H9 (cell line): ENCODE data around the gene RBFOX1. TPM values are rescaled to one million over a fixed set of nuclear protein-coding genes. Genes with fewer than 3 reads are reported as not detected.

ENCODE experiments used
- DNase-seq: peaks from one replicate; pipeline ENCODE4 v3.0.0-alpha.2; 2017
- H2AFZ ChIP-seq: one replicate; pipeline ENCODE4 v1.6.1; 2013; ENCODE audit warnings: mild to moderate bottlenecking, low read length, control low read depth, moderate library complexity
- H2AK5ac ChIP-seq: 2 replicates; pipeline ENCODE4 v1.6.1; 2013; ENCODE audit warnings: low read length, control low read depth, mixed read lengths; ENCODE audit not compliant: insufficient read length
- H2BK120ac ChIP-seq: one replicate; pipeline ENCODE4 v1.6.1; 2013; ENCODE audit warnings: low read depth, mild to moderate bottlenecking, low read length, control low read depth, inconsistent platforms; ENCODE audit not compliant: poor library complexity, severe bottlenecking
- H2BK12ac ChIP-seq: 2 replicates; pipeline ENCODE4 v1.6.1; 2013; ENCODE audit warnings: low read length, control low read depth, mixed read lengths, low read depth; ENCODE audit not compliant: insufficient read length
- H2BK15ac ChIP-seq: 2 replicates; pipeline ENCODE4 v1.6.1; 2013; ENCODE audit warnings: low read depth, low read length, control low read depth
- H2BK20ac ChIP-seq: one replicate; pipeline ENCODE4 v1.6.1; 2013; ENCODE audit warnings: low read depth, mild to moderate bottlenecking, low read length, control low read depth, inconsistent platforms; ENCODE audit not compliant: poor library complexity, severe bottlenecking
- H2BK5ac ChIP-seq: 2 replicates; pipeline ENCODE4 v1.6.1; 2013; ENCODE audit warnings: low read length, control low read depth, mixed read lengths; ENCODE audit not compliant: insufficient read length
- H3K14ac ChIP-seq: 2 replicates; pipeline ENCODE4 v1.6.1; 2013; ENCODE audit warnings: low read length, control low read depth; ENCODE audit not compliant: insufficient read depth
- H3K18ac ChIP-seq: 2 replicates; pipeline ENCODE4 v1.6.1; 2013; ENCODE audit warnings: low read depth, mild to moderate bottlenecking, mixed read lengths, low read length, control low read depth; ENCODE audit not compliant: insufficient read length
- H3K23ac ChIP-seq: 2 replicates; pipeline ENCODE4 v1.6.1; 2013; ENCODE audit warnings: low read length, control low read depth, mixed read lengths, low read depth; ENCODE audit not compliant: insufficient read length
- H3K23me2 ChIP-seq: 2 replicates; pipeline ENCODE4 v1.6.1; 2013; ENCODE audit warnings: low read depth, mild to moderate bottlenecking, mixed read lengths, low read length, control low read depth; ENCODE audit not compliant: insufficient read length, poor library complexity, severe bottlenecking
- H3K27ac ChIP-seq: 2 replicates; pipeline ENCODE4 v1.5.1; 2013; ENCODE audit warnings: low read length, control low read depth, mixed read lengths, low read depth; ENCODE audit not compliant: insufficient read length
- H3K27me3 ChIP-seq: 2 replicates; pipeline ENCODE4 v1.6.1; 2013; ENCODE audit warnings: low read length, control low read depth, inconsistent platforms; ENCODE audit not compliant: insufficient read depth
- H3K4ac ChIP-seq: 2 replicates; pipeline ENCODE4 v1.6.1; 2013; ENCODE audit warnings: low read depth, mild to moderate bottlenecking, control low read depth, inconsistent platforms, low read length, moderate library complexity
- H3K4me1 ChIP-seq: 2 replicates; pipeline ENCODE4 v1.6.1; 2013; ENCODE audit warnings: low read length, control low read depth, inconsistent platforms; ENCODE audit not compliant: insufficient read depth
- H3K4me2 ChIP-seq: 2 replicates; pipeline ENCODE4 v1.6.1; 2013; ENCODE audit warnings: low read length, control low read depth, mixed read lengths; ENCODE audit not compliant: insufficient read length, insufficient read depth
- H3K56ac ChIP-seq: 2 replicates; pipeline ENCODE4 v1.6.1; 2013; ENCODE audit warnings: low read depth, mild to moderate bottlenecking, mixed read lengths, low read length, control low read depth; ENCODE audit not compliant: insufficient read length
- H3K79me1 ChIP-seq: 2 replicates; pipeline ENCODE4 v1.6.1; 2013; ENCODE audit warnings: low read depth, mild to moderate bottlenecking, moderate library complexity, low read length, control low read depth, inconsistent platforms; ENCODE audit not compliant: insufficient read depth, poor library complexity, severe bottlenecking
- H3K79me2 ChIP-seq: 2 replicates; pipeline ENCODE4 v1.6.1; 2013; ENCODE audit warnings: low read length, control low read depth, inconsistent platforms; ENCODE audit not compliant: insufficient read depth
- H3K9ac ChIP-seq: 2 replicates; pipeline ENCODE4 v1.6.1; 2013; ENCODE audit warnings: low read length, control low read depth, mixed read lengths; ENCODE audit not compliant: insufficient read length; ENCODE audit errors: extremely low read depth
- H3K9me3 ChIP-seq: one replicate; pipeline ENCODE4 v1.6.1; 2013; ENCODE audit warnings: low read depth, low read length, inconsistent platforms; ENCODE audit not compliant: control insufficient read depth
- H3T11ph ChIP-seq: one replicate; pipeline ENCODE4 v1.6.1; 2013; ENCODE audit warnings: mild to moderate bottlenecking, low read length, control low read depth, inconsistent platforms
- H4K20me1 ChIP-seq: one replicate; pipeline ENCODE4 v1.6.1; 2013; ENCODE audit not compliant: control insufficient read depth, insufficient read length, insufficient read depth
- H4K5ac ChIP-seq: 2 replicates; pipeline ENCODE4 v1.6.1; 2013; ENCODE audit warnings: low read depth, mild to moderate bottlenecking, mixed read lengths, low read length, control low read depth; ENCODE audit not compliant: insufficient read length
- H4K8ac ChIP-seq: replicated peaks from 2 replicates; pipeline ENCODE4 v1.6.1; 2013; ENCODE audit warnings: low read length, control low read depth, mixed read lengths, low read depth; ENCODE audit not compliant: insufficient read length
- H4K91ac ChIP-seq: 2 replicates; pipeline ENCODE4 v1.6.1; 2013; ENCODE audit warnings: low read depth, mild to moderate bottlenecking, moderate library complexity, mixed read lengths, low read length, control low read depth; ENCODE audit not compliant: insufficient read length
- H3K27ac Mint-ChIP-seq, 3 experiments: 2 replicates in 2 of 3; 3 replicates in 1 of 3; pipeline ENCODE4 v1.8.0; 2020 to 2021; ENCODE audit warnings: mixed read lengths in 3 of 3, mild to moderate bottlenecking in 1 of 3, moderate library complexity in 1 of 3
- H3K27me3 Mint-ChIP-seq: 2 replicates; pipeline ENCODE4 v1.8.0; 2021; ENCODE audit warnings: low read depth, mild to moderate bottlenecking, moderate library complexity, mixed read lengths
- H3K36me3 Mint-ChIP-seq, 3 experiments: 2 replicates in 2 of 3; 3 replicates in 1 of 3; pipeline ENCODE4 v1.8.0; 2020 to 2021; ENCODE audit warnings: low read depth in 3 of 3, mixed read lengths in 3 of 3; ENCODE audit not compliant: insufficient read depth in 1 of 3
- H3K4me1 Mint-ChIP-seq, 2 experiments: 2 replicates each; pipeline ENCODE4 v1.8.0; 2020; ENCODE audit warnings: mixed read lengths in 2 of 2
- H3K4me3 Mint-ChIP-seq, 2 experiments: 2 replicates in 1 of 2; 3 replicates in 1 of 2; pipeline ENCODE4 v1.8.0; 2020 to 2021; ENCODE audit warnings: mild to moderate bottlenecking in 2 of 2, mixed read lengths in 2 of 2, moderate library complexity in 1 of 2
- H3K9me3 Mint-ChIP-seq, 2 experiments: 2 replicates in 1 of 2; 3 replicates in 1 of 2; pipeline ENCODE4 v1.8.0; 2020; ENCODE audit warnings: mild to moderate bottlenecking in 2 of 2, mixed read lengths in 2 of 2, moderate library complexity in 1 of 2
- CTCF ChIP-seq: fragments of 200-600 bp; sonication (generic); conservative IDR thresholded peaks from 3 replicates; pipeline ENCODE4 v1.8.0; 2021; ENCODE audit warnings: antibody characterized with exemption, mild to moderate bottlenecking
- WGBS: extraction: QIAGEN DNeasy Blood & Tissue Kit; methylation state at CpG from one replicate; pipeline ENCODE4 v1.1.7; 2013; ENCODE audit warnings: missing lambda C conversion rate, low lambda C conversion rate, mixed read lengths; ENCODE audit not compliant: insufficient read length; ENCODE audit errors: extremely low coverage; 5-methylcytosine and 5-hydroxymethylcytosine counted together
- total RNA-seq: library from RNA; stranded (reverse); gene quantifications from 2 replicates; pipeline ENCODE4 v1.2.1, GENCODE V29; 2021

The RBFOX1 gene
- total RNA-seq, 1 experiment from 2014 or later, result 2.0 TPM

- Histone ChIP-seq H3K4me1 (no peaks in the 10 kb centered on the region; the same call in 1 of the 2 replicates), H3K23ac (no peak overlapping the region), H3K14ac (no peak overlapping the region), H3K4ac (no peak overlapping the region), H3T11ph (no peak overlapping the region), H3K18ac (no peak overlapping the region), H2BK5ac (no peak overlapping the region), H2BK15ac (no peak overlapping the region), H3K79me2 (no peaks in the 10 kb centered on the region), H2BK120ac (no peak overlapping the region), H2AFZ (no peak overlapping the region), H2BK20ac (no peak overlapping the region), H4K91ac (no peak overlapping the region), H2BK12ac (no peak overlapping the region), H3K27me3 (no peaks in the 10 kb centered on the region), H3K23me2 (no peaks in the 10 kb centered on the region), H4K8ac (no peak overlapping the region), H3K9ac (no peak overlapping the region), H3K56ac (no peak overlapping the region), H4K5ac (no peak overlapping the region), H3K4me2 (no peak overlapping the region), H3K79me1 (no peaks in the 10 kb centered on the region), H3K9me3 (no peaks in the 10 kb centered on the region), H3K27ac (no peak overlapping the region), H2AK5ac (no peak overlapping the region), H4K20me1 (no peaks in the 10 kb centered on the region)
- Mint-ChIP-seq H3K27me3 (peaks cover 15% of the 10 kb centered on the region), H3K36me3 (no peaks in the 10 kb centered on the region), H3K27ac (no peak overlapping the region), H3K9me3 (no peaks in the 10 kb centered on the region), H3K4me3 (no peak overlapping the region), H3K4me1 (no peaks in the 10 kb centered on the region)
- WGBS, result no CpG with 5 or more reads among the region's 4 CpGs
- no peak for DNase-seq
- TF ChIP-seq CTCF, result no peak
Observed at GRCh38 chr16:7294020-7294419, 38.6 kb upstream of the RBFOX1 start.
